Trophoblast cell (in vitro differentiated cells and primary cell): ENCODE measurements around the gene KNSTRN.

Experiments
- DNase-seq, 2 donors: peaks; one replicate each; pipeline ENCODE4 v3.0.0-alpha.2; 2016
- H2AFZ ChIP-seq: 2 replicates; pipeline ENCODE4 v1.6.1; 2013; ENCODE audit warnings: low read length, moderate library complexity, mild to moderate bottlenecking; ENCODE audit not compliant: insufficient read depth, poor library complexity
- H2AK5ac ChIP-seq: 2 replicates; pipeline ENCODE4 v1.6.1; 2013; ENCODE audit warnings: mild to moderate bottlenecking, low read length
- H2BK120ac ChIP-seq: 2 replicates; pipeline ENCODE4 v1.6.1; 2013; ENCODE audit warnings: low read length, mild to moderate bottlenecking, moderate library complexity; ENCODE audit not compliant: insufficient read depth, poor library complexity
- H2BK12ac ChIP-seq: 2 replicates; pipeline ENCODE4 v1.6.1; 2013; ENCODE audit warnings: mild to moderate bottlenecking, low read length, moderate library complexity
- H2BK5ac ChIP-seq: 2 replicates; pipeline ENCODE4 v1.6.1; 2013; ENCODE audit warnings: low read length, low read depth, moderate library complexity, mild to moderate bottlenecking; ENCODE audit not compliant: poor library complexity
- H3K14ac ChIP-seq: 2 replicates; pipeline ENCODE4 v1.6.1; 2013; ENCODE audit warnings: mild to moderate bottlenecking, low read length
- H3K18ac ChIP-seq: 2 replicates; pipeline ENCODE4 v1.6.1; 2013; ENCODE audit warnings: mild to moderate bottlenecking, low read length
- H3K23ac ChIP-seq: 2 replicates; pipeline ENCODE4 v1.6.1; 2013; ENCODE audit warnings: low read length
- H3K27ac ChIP-seq: 2 replicates; pipeline ENCODE4 v1.5.1; 2013; ENCODE audit warnings: low read depth, mild to moderate bottlenecking, inconsistent platforms, low read length, moderate library complexity
- H3K27me3 ChIP-seq: 2 replicates; pipeline ENCODE4 v1.6.1; 2013; ENCODE audit warnings: inconsistent platforms, mild to moderate bottlenecking, low read length, moderate library complexity; ENCODE audit not compliant: insufficient read depth
- H3K36me3 ChIP-seq, 2 experiments: 1 replicate in 1 of 2; 2 replicates in 1 of 2; pipeline ENCODE4 v1.6.1; 2013; ENCODE audit warnings: low read length in 2 of 2, mild to moderate bottlenecking in 2 of 2, moderate library complexity in 1 of 2; ENCODE audit not compliant: insufficient read depth in 2 of 2, control insufficient read depth in 1 of 2
- H3K4ac ChIP-seq: 2 replicates; pipeline ENCODE4 v1.6.1; 2013; ENCODE audit warnings: low read depth, mild to moderate bottlenecking, low read length, moderate library complexity
- H3K4me1 ChIP-seq, 2 experiments: 1 replicate in 1 of 2; 2 replicates in 1 of 2; pipeline ENCODE4 v1.6.1; 2013; ENCODE audit warnings: low read length in 2 of 2, mild to moderate bottlenecking in 2 of 2, moderate library complexity in 1 of 2; ENCODE audit not compliant: insufficient read depth in 2 of 2, control insufficient read depth in 1 of 2
- H3K4me2 ChIP-seq: 2 replicates; pipeline ENCODE4 v1.6.1; 2013; ENCODE audit warnings: inconsistent platforms, mild to moderate bottlenecking, low read length, moderate library complexity
- H3K4me3 ChIP-seq: 2 replicates; pipeline ENCODE4 v1.5.1; 2013; ENCODE audit warnings: mild to moderate bottlenecking, low read depth, low read length, inconsistent platforms
- H3K79me1 ChIP-seq: one replicate; pipeline ENCODE4 v1.6.1; 2013; ENCODE audit warnings: low read length
- H3K79me2 ChIP-seq: 2 replicates; pipeline ENCODE4 v1.6.1; 2013; ENCODE audit warnings: low read length, mild to moderate bottlenecking; ENCODE audit not compliant: control insufficient read depth, insufficient read depth, poor library complexity
- H3K9ac ChIP-seq: 2 replicates; pipeline ENCODE4 v1.6.1; 2013; ENCODE audit warnings: mild to moderate bottlenecking, low read length
- H3K9me3 ChIP-seq: 2 replicates; pipeline ENCODE4 v1.6.1; 2013; ENCODE audit warnings: low read depth, mild to moderate bottlenecking, control low read depth, inconsistent platforms, low read length; ENCODE audit not compliant: insufficient read depth
- H4K12ac ChIP-seq: 2 replicates; pipeline ENCODE4 v1.6.1; 2013; ENCODE audit warnings: low read depth, mild to moderate bottlenecking, low read length, moderate library complexity
- H4K8ac ChIP-seq: 2 replicates; pipeline ENCODE4 v1.6.1; 2013; ENCODE audit warnings: low read depth, mild to moderate bottlenecking, low read length, moderate library complexity
- H4K91ac ChIP-seq: one replicate; pipeline ENCODE4 v1.6.1; 2013; ENCODE audit warnings: low read depth, mild to moderate bottlenecking, low read length, moderate library complexity
- WGBS: extraction: QIAGEN DNeasy Blood & Tissue Kit; methylation state at CpG from one replicate; pipeline ENCODE4 v1.1.7; 2013; ENCODE audit warnings: missing lambda C conversion rate; ENCODE audit not compliant: insufficient read length, insufficient coverage; ENCODE audit errors: extremely low coverage; 5-methylcytosine and 5-hydroxymethylcytosine counted together

KNSTRN gene

DNA sequence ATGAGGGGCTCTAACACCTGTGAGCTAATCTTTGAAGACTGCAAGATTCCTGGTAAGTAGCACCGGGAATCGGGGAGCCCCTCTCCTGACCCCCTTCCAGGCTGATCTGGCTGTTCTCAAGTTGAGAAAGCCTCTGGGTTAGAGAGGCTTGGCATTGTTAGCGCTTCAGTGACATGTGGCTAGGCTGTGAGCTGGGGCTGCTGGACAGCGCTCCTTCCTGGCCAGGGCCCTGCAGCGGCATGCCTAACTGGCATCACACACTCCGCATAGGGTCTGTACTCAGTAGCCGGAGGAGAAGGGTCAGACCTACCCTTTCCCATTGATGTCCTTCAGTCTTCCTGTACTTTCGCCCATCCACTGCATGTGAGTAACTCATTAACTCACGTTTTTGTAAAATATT, 30.5 kb downstream of the KNSTRN start:
- no peak overlapping the region for H3K4me2 ChIP-seq
- H3K27ac ChIP-seq: no peak overlapping the region
- H3K14ac ChIP-seq: no peak overlapping the region
- peaks cover 47 to 60% of the 10 kb centered on the region in 2 experiments for H3K36me3 ChIP-seq
- no peak overlapping the region for H4K91ac ChIP-seq
- H4K8ac ChIP-seq: no peak overlapping the region
- H3K9me3 ChIP-seq: no peaks in the 10 kb centered on the region
- no peak overlapping the region for H3K4ac ChIP-seq
- no peak overlapping the region for H3K4me3 ChIP-seq
- DNase-seq: no peak
- H3K79me2 ChIP-seq: no peaks in the 10 kb centered on the region
- no peak overlapping the region for H2BK5ac ChIP-seq
- H3K23ac ChIP-seq: no peak overlapping the region
- no peak overlapping the region for H2BK120ac ChIP-seq
- no peak overlapping the region for H2BK12ac ChIP-seq
- H3K18ac ChIP-seq: no peak overlapping the region
- no peaks in the 10 kb centered on the region for H3K4me1 ChIP-seq
- no peaks in the 10 kb centered on the region for H3K27me3 ChIP-seq
- H4K12ac ChIP-seq: no peak overlapping the region
- no peaks in the 10 kb centered on the region for H3K79me1 ChIP-seq
- no peak overlapping the region for H2AFZ ChIP-seq
- WGBS: no CpG with 5 or more reads among the region's 9 CpGs
- no peak overlapping the region for H2AK5ac ChIP-seq
- H3K9ac ChIP-seq: no peak overlapping the region

DNA sequence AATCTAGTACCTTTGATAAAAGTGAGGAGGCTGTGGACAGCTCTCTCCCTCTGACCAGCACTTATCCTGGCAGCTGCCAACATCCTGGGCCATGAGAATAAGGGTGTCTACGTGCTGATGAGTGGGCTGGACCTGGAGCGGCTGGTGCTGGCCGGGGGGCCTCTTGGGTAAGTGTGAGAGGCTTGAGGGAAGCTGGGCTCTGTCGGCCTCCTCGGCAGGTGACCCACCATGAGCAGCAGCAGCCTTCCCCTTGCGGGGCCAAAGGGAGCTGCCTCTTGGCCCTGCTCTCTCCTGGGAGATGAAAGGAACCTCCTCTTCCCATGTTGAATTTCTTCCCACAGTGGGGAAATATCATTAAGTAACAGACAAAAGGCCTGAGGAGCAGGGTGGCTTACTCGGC, 32.3 kb downstream of the KNSTRN start:
- Histone ChIP-seq H3K4me2 (no peak overlapping the region), H3K4ac (no peak overlapping the region), H3K4me1 (no peaks in the 10 kb centered on the region), H4K8ac (no peak overlapping the region), H3K4me3 (no peak overlapping the region), H3K36me3 (peaks cover 49 to 62% of the 10 kb centered on the region in 2 experiments), H3K9me3 (no peaks in the 10 kb centered on the region), H2BK5ac (no peak overlapping the region), H3K27ac (no peak overlapping the region), H3K79me2 (no peaks in the 10 kb centered on the region), H2BK12ac (no peak overlapping the region), H3K23ac (no peak overlapping the region), H3K14ac (no peak overlapping the region), H2BK120ac (no peak overlapping the region), H3K9ac (no peak overlapping the region), H3K27me3 (no peaks in the 10 kb centered on the region), H2AK5ac (no peak overlapping the region), H3K79me1 (no peaks in the 10 kb centered on the region), H3K18ac (no peak overlapping the region), H4K91ac (no peak overlapping the region), H4K12ac (no peak overlapping the region), H2AFZ (no peak overlapping the region)
- no peak for DNase-seq
- no CpG with 5 or more reads among the region's 7 CpGs for WGBS

GRCh38 chr15:40415226-40415625, 32.7 kb downstream of the KNSTRN start:
- H2AFZ ChIP-seq: no peak overlapping the region
- no peaks in the 10 kb centered on the region for H3K79me1 ChIP-seq
- H2AK5ac ChIP-seq: no peak overlapping the region
- peaks cover 49 to 61% of the 10 kb centered on the region in 2 experiments for H3K36me3 ChIP-seq
- no peak overlapping the region for H3K4me3 ChIP-seq
- H2BK5ac ChIP-seq: no peak overlapping the region
- no CpG with 5 or more reads among the region's 10 CpGs for WGBS
- no peak overlapping the region for H3K4me2 ChIP-seq
- no peak overlapping the region for H3K9ac ChIP-seq
- H3K14ac ChIP-seq: no peak overlapping the region
- no peak overlapping the region for H3K18ac ChIP-seq
- no peaks in the 10 kb centered on the region for H3K79me2 ChIP-seq
- no peak for DNase-seq
- no peak overlapping the region for H2BK120ac ChIP-seq
- no peak overlapping the region for H3K4ac ChIP-seq
- no peak overlapping the region for H3K27ac ChIP-seq
- H2BK12ac ChIP-seq: no peak overlapping the region
- no peaks in the 10 kb centered on the region for H3K27me3 ChIP-seq
- no peaks in the 10 kb centered on the region for H3K4me1 ChIP-seq
- H3K23ac ChIP-seq: no peak overlapping the region
- no peak overlapping the region for H4K8ac ChIP-seq
- H4K12ac ChIP-seq: no peak overlapping the region
- H4K91ac ChIP-seq: no peak overlapping the region
- no peaks in the 10 kb centered on the region for H3K9me3 ChIP-seq

DNA sequence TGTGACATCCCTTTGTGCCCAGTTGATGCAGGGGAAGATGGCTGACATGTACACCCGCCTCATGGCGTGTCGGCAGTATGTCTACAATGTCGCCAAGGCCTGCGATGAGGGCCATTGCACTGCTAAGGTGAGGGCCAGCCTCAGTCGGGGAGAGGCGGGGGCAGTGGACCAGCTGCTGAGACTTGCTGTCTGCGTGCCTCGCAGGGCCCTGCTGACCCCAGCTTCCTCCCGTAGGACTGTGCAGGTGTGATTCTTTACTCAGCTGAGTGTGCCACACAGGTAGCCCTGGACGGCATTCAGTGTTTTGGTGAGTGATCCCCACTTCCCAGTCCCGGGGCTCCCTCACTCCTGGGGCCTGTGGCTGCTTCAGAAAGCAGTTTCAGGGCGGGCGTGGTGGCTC, 33.5 kb downstream of the KNSTRN start:
- H2BK12ac ChIP-seq: no peak overlapping the region
- no peak overlapping the region for H3K23ac ChIP-seq
- no peak overlapping the region for H3K4me3 ChIP-seq
- H3K18ac ChIP-seq: no peak overlapping the region
- H2AK5ac ChIP-seq: no peak overlapping the region
- H3K79me2 ChIP-seq: no peaks in the 10 kb centered on the region
- no peaks in the 10 kb centered on the region for H3K79me1 ChIP-seq
- H3K4me2 ChIP-seq: no peak overlapping the region
- H2BK5ac ChIP-seq: no peak overlapping the region
- no peak overlapping the region for H4K91ac ChIP-seq
- H3K27me3 ChIP-seq: no peaks in the 10 kb centered on the region
- no peak overlapping the region for H4K12ac ChIP-seq
- no peak overlapping the region for H3K27ac ChIP-seq
- H3K14ac ChIP-seq: no peak overlapping the region
- WGBS: no CpG with 5 or more reads among the region's 14 CpGs
- H3K9ac ChIP-seq: no peak overlapping the region
- peaks cover 45 to 54% of the 10 kb centered on the region in 2 experiments for H3K36me3 ChIP-seq
- no peak overlapping the region for H2BK120ac ChIP-seq
- no peaks in the 10 kb centered on the region for H3K9me3 ChIP-seq
- H3K4me1 ChIP-seq: no peaks in the 10 kb centered on the region
- no peak overlapping the region for H4K8ac ChIP-seq
- H3K4ac ChIP-seq: no peak overlapping the region
- H2AFZ ChIP-seq: no peak overlapping the region
- no peak for DNase-seq
